ENCODE results near the gene CYP4F12.
"Not testable (repeated sequence)": the region's sequence is repeated elsewhere in the genome, so short reads cannot be mapped to it uniquely, and the experiment has no call there.

CYP4F12 gene

GRCh38 chr19:15671891-15672579 lies 852 bp upstream of the CYP4F12 start:
- H3K4me3 ChIP-seq (ENCODE audit: low read depth in 1 of 2, low read length in 2 of 2): no peak overlapping the region
- H3K27ac ChIP-seq (ENCODE audit: low read depth, low read length): peak overlapping the region; percentile 6
- no peak overlapping the region for H3K9ac ChIP-seq (ENCODE audit: low read depth in 1 of 2, low read length in 2 of 2)
- no peaks in the 10 kb centered on the region for H3K27me3 ChIP-seq (ENCODE audit: control insufficient read depth in 1 of 2, insufficient read depth in 2 of 2, low read length in 2 of 2)
- H3K9me3 ChIP-seq (ENCODE audit: control insufficient read depth in 1 of 2, low read length in 2 of 2): no peaks in the 10 kb centered on the region
- H3K4me1 ChIP-seq (ENCODE audit: control insufficient read depth in 1 of 2, insufficient read depth in 2 of 2, low read length in 2 of 2): peaks cover 8 to 32% of the 10 kb centered on the region in 2 donors
- H3K36me3 ChIP-seq (ENCODE audit: control insufficient read depth in 1 of 2, insufficient read depth in 2 of 2, low read length in 2 of 2): peaks cover 0 to 3% of the 10 kb centered on the region in 2 donors

- Histone ChIP-seq H3K27ac (ENCODE audit: low read depth, low read length) (peak overlapping the region; percentile 88), H3K36me3 (ENCODE audit: control insufficient read depth in 1 of 2, insufficient read depth in 2 of 2, low read length in 2 of 2) (peaks cover 0 to 7% of the 10 kb centered on the region in 2 donors), H3K9me3 (ENCODE audit: control insufficient read depth in 1 of 2, low read length in 2 of 2) (no peaks in the 10 kb centered on the region), H3K4me3 (ENCODE audit: low read depth in 1 of 2, low read length in 2 of 2) (peak overlapping the region; percentile 70 to 79), H3K4me1 (ENCODE audit: control insufficient read depth in 1 of 2, insufficient read depth in 2 of 2, low read length in 2 of 2) (peaks cover 11 to 32% of the 10 kb centered on the region in 2 donors), H3K9ac (ENCODE audit: low read depth in 1 of 2, low read length in 2 of 2) (peak overlapping the region; percentile 76 to 79), H3K27me3 (ENCODE audit: control insufficient read depth in 1 of 2, insufficient read depth in 2 of 2, low read length in 2 of 2) (no peaks in the 10 kb centered on the region)
These were observed 328 bp downstream of the CYP4F12 start for GRCh38 chr19:15673176-15673654.

DNA sequence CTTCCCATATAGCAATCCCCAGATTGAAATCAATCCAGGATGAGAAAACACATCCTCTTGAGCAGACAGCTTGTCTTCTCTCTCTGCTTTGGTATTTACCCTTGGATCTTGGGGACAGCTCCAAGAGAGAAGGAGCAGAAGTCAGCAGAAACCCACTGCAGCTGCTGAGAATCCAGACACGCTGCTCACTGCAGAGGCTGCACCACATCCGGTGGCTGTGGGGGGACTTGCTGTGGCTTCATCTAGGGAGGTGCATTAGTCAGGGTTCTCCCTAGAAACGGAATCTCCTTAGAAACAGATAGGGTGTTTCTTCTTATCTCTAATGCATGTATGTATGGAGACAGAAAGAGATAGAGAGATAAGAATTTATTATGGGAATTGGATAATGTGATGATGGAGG lies 2.7 kb downstream of the CYP4F12 start:
- Histone ChIP-seq H3K27ac (ENCODE audit: low read depth, low read length) (no peak overlapping the region), H3K4me1 (ENCODE audit: control insufficient read depth in 1 of 2, insufficient read depth in 2 of 2, low read length in 2 of 2) (peaks cover 30 to 40% of the 10 kb centered on the region in 2 donors), H3K4me3 (ENCODE audit: low read depth in 1 of 2, low read length in 2 of 2) (peak overlapping the region; percentile 61), H3K36me3 (ENCODE audit: control insufficient read depth in 1 of 2, insufficient read depth in 2 of 2, low read length in 2 of 2) (peaks cover 5 to 27% of the 10 kb centered on the region in 2 donors), H3K9me3 (ENCODE audit: control insufficient read depth in 1 of 2, low read length in 2 of 2) (no peaks in the 10 kb centered on the region), H3K9ac (ENCODE audit: low read depth in 1 of 2, low read length in 2 of 2) (peak overlapping the region in 1 of 2 donors; percentile 57), H3K27me3 (ENCODE audit: control insufficient read depth in 1 of 2, insufficient read depth in 2 of 2, low read length in 2 of 2) (no peaks in the 10 kb centered on the region)

- H3K36me3 ChIP-seq (ENCODE audit: control insufficient read depth in 1 of 2, insufficient read depth in 2 of 2, low read length in 2 of 2): peaks cover 17 to 61% of the 10 kb centered on the region in 2 donors
- H3K4me3 ChIP-seq (ENCODE audit: low read depth in 1 of 2, low read length in 2 of 2): no peak overlapping the region
- no peak overlapping the region for H3K9ac ChIP-seq (ENCODE audit: low read depth in 1 of 2, low read length in 2 of 2)
- H3K27me3 ChIP-seq (ENCODE audit: control insufficient read depth in 1 of 2, insufficient read depth in 2 of 2, low read length in 2 of 2): no peaks in the 10 kb centered on the region
- H3K4me1 ChIP-seq (ENCODE audit: control insufficient read depth in 1 of 2, insufficient read depth in 2 of 2, low read length in 2 of 2): peaks cover 23 to 28% of the 10 kb centered on the region in 2 donors
- no peaks in the 10 kb centered on the region for H3K9me3 ChIP-seq (ENCODE audit: control insufficient read depth in 1 of 2, low read length in 2 of 2)
- no peak overlapping the region for H3K27ac ChIP-seq (ENCODE audit: low read depth, low read length)
These were observed 6.2 kb downstream of the CYP4F12 start for GRCh38 chr19:15679089-15679488.

GRCh38 chr19:15679865-15680264 lies 7.0 kb downstream of the CYP4F12 start:
- not testable (repeated sequence) for H3K27me3 ChIP-seq (ENCODE audit: control insufficient read depth in 1 of 2, insufficient read depth in 2 of 2, low read length in 2 of 2); H3K4me3 ChIP-seq (ENCODE audit: low read depth in 1 of 2, low read length in 2 of 2); H3K9ac ChIP-seq (ENCODE audit: low read depth in 1 of 2, low read length in 2 of 2); H3K27ac ChIP-seq (ENCODE audit: low read depth, low read length); H3K9me3 ChIP-seq (ENCODE audit: control insufficient read depth in 1 of 2, low read length in 2 of 2)
- Histone ChIP-seq H3K4me1 (ENCODE audit: control insufficient read depth in 1 of 2, insufficient read depth in 2 of 2, low read length in 2 of 2) (peaks cover 23% of the 10 kb centered on the region in 2 donors), H3K36me3 (ENCODE audit: control insufficient read depth in 1 of 2, insufficient read depth in 2 of 2, low read length in 2 of 2) (peaks cover 24 to 69% of the 10 kb centered on the region in 2 donors)

DNA sequence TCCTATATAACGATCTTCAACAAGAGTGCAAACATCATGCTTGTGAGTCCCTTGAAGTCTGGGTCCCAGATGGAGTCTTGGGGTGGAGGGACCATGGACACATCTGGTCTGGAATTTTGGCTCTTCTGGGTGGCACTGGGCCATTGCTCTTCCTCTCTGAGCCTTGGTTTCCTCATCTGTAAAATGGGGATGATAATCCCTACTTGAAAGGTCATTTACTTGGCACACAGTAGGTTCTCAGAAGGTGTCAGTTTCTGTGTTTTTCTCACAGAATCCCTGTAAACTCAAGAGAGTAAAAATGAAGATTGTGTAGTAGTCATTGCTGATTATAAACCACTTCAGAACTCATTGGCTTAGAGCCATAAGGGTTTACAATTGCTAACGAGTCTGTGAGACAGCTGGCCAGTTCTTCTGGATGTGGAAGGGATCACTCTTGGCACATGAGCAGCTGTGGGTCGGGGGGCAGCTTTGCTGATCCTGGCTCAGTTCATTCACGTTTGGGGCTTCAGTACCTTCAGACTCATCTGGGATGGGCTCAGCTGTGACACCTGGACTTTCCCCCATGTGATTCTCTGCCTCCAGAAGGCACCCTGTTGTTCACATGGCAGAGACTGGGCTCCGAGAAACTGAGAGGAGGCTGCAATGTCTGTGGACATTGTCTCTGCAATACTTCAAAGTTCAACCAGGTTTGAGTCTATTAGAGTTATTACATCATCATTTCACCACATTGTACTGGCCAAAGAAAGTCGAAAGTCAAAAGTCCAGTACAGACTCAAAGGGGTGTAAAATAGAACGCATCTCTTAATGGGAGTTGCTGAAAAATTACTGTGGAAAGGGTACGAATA lies 7.8 kb downstream of the CYP4F12 start:
- Histone ChIP-seq H3K9ac (ENCODE audit: low read depth in 1 of 2, low read length in 2 of 2) (no peak overlapping the region), H3K27ac (ENCODE audit: low read depth, low read length) (no peak overlapping the region), H3K27me3 (ENCODE audit: control insufficient read depth in 1 of 2, insufficient read depth in 2 of 2, low read length in 2 of 2) (no peaks in the 10 kb centered on the region), H3K9me3 (ENCODE audit: control insufficient read depth in 1 of 2, low read length in 2 of 2) (peaks cover 0 to 1% of the 10 kb centered on the region in 2 donors), H3K4me1 (ENCODE audit: control insufficient read depth in 1 of 2, insufficient read depth in 2 of 2, low read length in 2 of 2) (peaks cover 15 to 23% of the 10 kb centered on the region in 2 donors), H3K36me3 (ENCODE audit: control insufficient read depth in 1 of 2, insufficient read depth in 2 of 2, low read length in 2 of 2) (peaks cover 33 to 74% of the 10 kb centered on the region in 2 donors), H3K4me3 (ENCODE audit: low read depth in 1 of 2, low read length in 2 of 2) (no peak overlapping the region)

GRCh38 chr19:15683411-15683810 lies 10.5 kb downstream of the CYP4F12 start:
- Histone ChIP-seq H3K4me3 (ENCODE audit: low read depth in 1 of 2, low read length in 2 of 2) (no peak overlapping the region), H3K27ac (ENCODE audit: low read depth, low read length) (no peak overlapping the region), H3K9me3 (ENCODE audit: control insufficient read depth in 1 of 2, low read length in 2 of 2) (peaks cover 7 to 11% of the 10 kb centered on the region in 2 donors), H3K9ac (ENCODE audit: low read depth in 1 of 2, low read length in 2 of 2) (no peak overlapping the region), H3K36me3 (ENCODE audit: control insufficient read depth in 1 of 2, insufficient read depth in 2 of 2, low read length in 2 of 2) (peaks cover 46 to 92% of the 10 kb centered on the region in 2 donors), H3K4me1 (ENCODE audit: control insufficient read depth in 1 of 2, insufficient read depth in 2 of 2, low read length in 2 of 2) (peaks cover 10 to 17% of the 10 kb centered on the region in 2 donors), H3K27me3 (ENCODE audit: control insufficient read depth in 1 of 2, insufficient read depth in 2 of 2, low read length in 2 of 2) (no peaks in the 10 kb centered on the region)

DNA sequence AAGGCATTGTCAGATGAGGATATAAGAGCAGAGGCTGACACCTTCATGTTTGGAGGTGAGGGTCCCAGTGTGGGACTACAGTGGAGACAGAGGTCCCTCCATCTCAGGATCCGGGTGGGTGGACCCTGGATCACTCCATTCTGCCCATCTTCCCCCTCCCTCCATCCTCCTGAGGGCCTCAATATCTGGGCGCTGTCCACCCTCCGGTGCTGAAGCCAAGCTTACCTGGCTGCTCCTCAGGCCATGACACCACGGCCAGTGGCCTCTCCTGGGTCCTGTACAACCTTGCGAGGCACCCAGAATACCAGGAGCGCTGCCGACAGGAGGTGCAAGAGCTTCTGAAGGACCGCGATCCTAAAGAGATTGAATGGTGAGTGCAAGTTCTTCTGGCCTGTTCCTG lies 11.9 kb downstream of the CYP4F12 start:
- no peak overlapping the region for H3K4me3 ChIP-seq (ENCODE audit: low read depth in 1 of 2, low read length in 2 of 2)
- H3K4me1 ChIP-seq (ENCODE audit: control insufficient read depth in 1 of 2, insufficient read depth in 2 of 2, low read length in 2 of 2): peaks cover 6 to 9% of the 10 kb centered on the region in 2 donors
- H3K36me3 ChIP-seq (ENCODE audit: control insufficient read depth in 1 of 2, insufficient read depth in 2 of 2, low read length in 2 of 2): peaks cover 41 to 80% of the 10 kb centered on the region in 2 donors

DNA sequence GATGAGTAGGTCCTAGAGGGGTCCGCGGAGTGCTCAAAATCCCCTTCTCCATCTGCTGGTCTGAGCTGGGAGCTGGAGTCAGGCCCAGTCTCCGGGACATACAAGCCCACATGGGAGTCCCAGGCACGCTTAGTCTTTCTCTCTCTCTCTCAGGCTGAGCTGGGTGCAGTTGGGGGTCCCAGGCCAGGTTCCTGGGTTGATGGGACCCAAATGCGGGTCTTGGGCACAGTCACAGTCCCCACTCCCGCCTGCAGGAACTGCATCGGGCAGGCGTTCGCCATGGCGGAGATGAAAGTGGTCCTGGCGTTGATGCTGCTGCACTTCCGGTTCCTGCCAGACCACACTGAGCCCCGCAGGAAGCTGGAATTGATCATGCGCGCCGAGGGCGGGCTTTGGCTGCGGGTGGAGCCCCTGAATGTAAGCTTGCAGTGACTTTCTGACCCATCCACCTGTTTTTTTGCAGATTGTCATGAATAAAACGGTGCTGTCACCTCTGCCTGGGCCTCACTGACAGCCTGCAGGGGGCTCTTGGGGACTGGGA lies 23.8 kb downstream of the CYP4F12 start:
- Histone ChIP-seq H3K9me3 (ENCODE audit: control insufficient read depth in 1 of 2, low read length in 2 of 2) (no peaks in the 10 kb centered on the region), H3K4me3 (ENCODE audit: low read depth in 1 of 2, low read length in 2 of 2) (no peak overlapping the region), H3K4me1 (ENCODE audit: control insufficient read depth in 1 of 2, insufficient read depth in 2 of 2, low read length in 2 of 2) (peaks cover 4 to 8% of the 10 kb centered on the region in 2 donors), H3K27me3 (ENCODE audit: control insufficient read depth in 1 of 2, insufficient read depth in 2 of 2, low read length in 2 of 2) (no peaks in the 10 kb centered on the region), H3K9ac (ENCODE audit: low read depth in 1 of 2, low read length in 2 of 2) (no peak overlapping the region), H3K36me3 (ENCODE audit: control insufficient read depth in 1 of 2, insufficient read depth in 2 of 2, low read length in 2 of 2) (peaks cover 20 to 32% of the 10 kb centered on the region in 2 donors), H3K27ac (ENCODE audit: low read depth, low read length) (no peak overlapping the region)

More for the DNA sequence above, 11.9 kb downstream of the CYP4F12 start:
- H3K9me3 ChIP-seq (ENCODE audit: control insufficient read depth in 1 of 2, low read length in 2 of 2): peaks cover 8 to 14% of the 10 kb centered on the region in 2 donors
- H3K27me3 ChIP-seq (ENCODE audit: control insufficient read depth in 1 of 2, insufficient read depth in 2 of 2, low read length in 2 of 2): no peaks in the 10 kb centered on the region
- H3K27ac ChIP-seq (ENCODE audit: low read depth, low read length): no peak overlapping the region
- no peak overlapping the region for H3K9ac ChIP-seq (ENCODE audit: low read depth in 1 of 2, low read length in 2 of 2)

Measured in duodenal mucosa (tissue), 2 donors.